Measurements from ENCODE around the gene RAMACL.

The RAMACL gene

GRCh38 chr6:166543603-166544295, 42.7 kb downstream of the RAMACL start:
- H3K36me3 ChIP-seq (ENCODE audit: insufficient read depth, low read length), result no peaks in the 10 kb centered on the region
- H3K4me1 ChIP-seq (ENCODE audit: insufficient read depth, low read length, severe bottlenecking), result peaks cover 16% of the 10 kb centered on the region
- no peaks in the 10 kb centered on the region for H4K20me1 ChIP-seq (ENCODE audit: insufficient read depth, low read length)
- no peak overlapping the region for H2AFZ ChIP-seq (ENCODE audit: low read length)
- TF ChIP-seq CTCF (IDR thresholded peaks at IDR 0.05; ENCODE audit: low read length), result no peak
- TF ChIP-seq EZH2 (IDR thresholded peaks at IDR 0.05; ENCODE audit: borderline replicate concordance, low read length), result no peak
- no peak overlapping the region for H3K4me3 ChIP-seq (ENCODE audit: low read depth, low read length, poor library complexity, severe bottlenecking)
- H3K9me2 ChIP-seq (ENCODE audit: low read depth, low read length), result no peaks in the 10 kb centered on the region
- H3K27ac ChIP-seq (ENCODE audit: low read depth, low read length, poor library complexity, severe bottlenecking), result no peak overlapping the region
- H3K9ac ChIP-seq (ENCODE audit: low read length), result no peak overlapping the region
- no peak overlapping the region for H3K4me2 ChIP-seq (ENCODE audit: low read length)
- H3K79me2 ChIP-seq (ENCODE audit: insufficient read depth, low read length), result no peaks in the 10 kb centered on the region
- 0 out of 2 replicates have a peak, but pooled peaks cover 4% of the 10 kb centered on the region for H3K27me3 ChIP-seq (ENCODE audit: insufficient read depth, low read length)
- no peaks in the 10 kb centered on the region for H3F3A ChIP-seq (ENCODE audit: insufficient read depth, low read length)
- no peaks in the 10 kb centered on the region for H3K9me3 ChIP-seq (ENCODE audit: low read length)

GRCh38 chr6:166542580-166542912, 43.9 kb downstream of the RAMACL start:
- Histone ChIP-seq H3F3A (ENCODE audit: insufficient read depth, low read length) (no peaks in the 10 kb centered on the region), H3K4me1 (ENCODE audit: insufficient read depth, low read length, severe bottlenecking) (peaks cover 16% of the 10 kb centered on the region), H3K9me3 (ENCODE audit: low read length) (no peaks in the 10 kb centered on the region), H3K27me3 (ENCODE audit: insufficient read depth, low read length) (0 out of 2 replicates have a peak, but pooled peaks cover 4% of the 10 kb centered on the region), H3K27ac (ENCODE audit: low read depth, low read length, poor library complexity, severe bottlenecking) (no peak overlapping the region), H3K9ac (ENCODE audit: low read length) (no peak overlapping the region), H2AFZ (ENCODE audit: low read length) (no peak overlapping the region), H3K4me2 (ENCODE audit: low read length) (no peak overlapping the region), H3K36me3 (ENCODE audit: insufficient read depth, low read length) (no peaks in the 10 kb centered on the region), H3K4me3 (ENCODE audit: low read depth, low read length, poor library complexity, severe bottlenecking) (no peak overlapping the region), H4K20me1 (ENCODE audit: insufficient read depth, low read length) (no peaks in the 10 kb centered on the region), H3K9me2 (ENCODE audit: low read depth, low read length) (no peaks in the 10 kb centered on the region), H3K79me2 (ENCODE audit: insufficient read depth, low read length) (no peaks in the 10 kb centered on the region)
- TF ChIP-seq CTCF (IDR thresholded peaks at IDR 0.05; ENCODE audit: low read length), result no peak
- TF ChIP-seq EZH2 (IDR thresholded peaks at IDR 0.05; ENCODE audit: borderline replicate concordance, low read length), result no peak

GRCh38 chr6:166541876-166542579, 44.5 kb downstream of the RAMACL start:
- Histone ChIP-seq H3K9ac (ENCODE audit: low read length) (no peak overlapping the region), H3K36me3 (ENCODE audit: insufficient read depth, low read length) (no peaks in the 10 kb centered on the region), H3K9me3 (ENCODE audit: low read length) (no peaks in the 10 kb centered on the region), H3K27me3 (ENCODE audit: insufficient read depth, low read length) (peaks cover 4% of the 10 kb centered on the region; the same call in 1 of the 2 replicates), H3K9me2 (ENCODE audit: low read depth, low read length) (no peaks in the 10 kb centered on the region), H4K20me1 (ENCODE audit: insufficient read depth, low read length) (no peaks in the 10 kb centered on the region), H3F3A (ENCODE audit: insufficient read depth, low read length) (no peaks in the 10 kb centered on the region), H3K4me1 (ENCODE audit: insufficient read depth, low read length, severe bottlenecking) (peaks cover 16% of the 10 kb centered on the region), H3K4me3 (ENCODE audit: low read depth, low read length, poor library complexity, severe bottlenecking) (no peak overlapping the region), H2AFZ (ENCODE audit: low read length) (no peak overlapping the region), H3K79me2 (ENCODE audit: insufficient read depth, low read length) (no peaks in the 10 kb centered on the region), H3K4me2 (ENCODE audit: low read length) (peak overlapping the region; percentile 20; the same call in 1 of the 2 replicates), H3K27ac (ENCODE audit: low read depth, low read length, poor library complexity, severe bottlenecking) (no peak overlapping the region)
- TF ChIP-seq CTCF (IDR thresholded peaks at IDR 0.05; ENCODE audit: low read length) (no peak), EZH2 (IDR thresholded peaks at IDR 0.05; ENCODE audit: borderline replicate concordance, low read length) (no peak)

All from OCI-LY1 (cell line).